DMS 273 treated with DMSO at 0.1 percent for 48 hours (cell line): ENCODE results near the gene ARL4A.
"Not testable (repeated sequence)": the region's sequence is repeated elsewhere in the genome, so short reads cannot be mapped to it uniquely, and the experiment has no call there.

Experiments used
- DNase-seq: peaks from one replicate; lab custom pipeline; 2025; lab: John Stamatoyannopoulos, UW

ARL4A gene

DNA sequence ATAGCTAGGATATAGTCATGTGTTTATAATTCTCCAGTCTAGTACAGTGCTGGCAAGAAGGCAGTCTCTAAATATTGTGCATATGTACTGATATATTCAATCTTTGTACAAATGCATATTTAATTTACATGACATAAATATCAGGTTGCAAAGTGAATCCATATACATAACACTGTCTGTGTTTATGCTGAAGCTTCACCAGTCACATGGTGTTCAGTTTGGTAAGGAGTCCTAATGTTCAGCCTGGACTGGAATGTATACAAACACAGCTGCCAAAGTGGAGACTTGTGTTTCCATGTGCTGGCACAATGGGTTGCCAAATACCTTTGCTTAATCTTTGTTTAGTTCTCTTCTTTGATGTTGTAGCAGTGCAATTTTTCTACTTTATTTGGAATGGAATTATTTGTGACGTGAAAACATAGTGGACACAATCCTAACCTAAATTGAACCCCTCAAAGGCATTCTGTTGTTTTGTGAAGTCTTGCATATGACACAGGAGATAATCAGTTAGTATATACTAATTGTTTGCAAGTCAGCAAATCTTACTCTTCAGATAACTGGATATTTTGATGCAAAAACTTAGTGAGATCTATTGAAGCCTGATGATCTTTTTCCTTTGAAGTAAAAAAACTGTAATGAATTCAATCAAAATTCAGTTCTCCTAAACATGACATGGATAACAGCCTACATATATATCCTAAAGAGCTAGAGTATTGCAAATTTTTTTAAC is 17.3 kb upstream of the ARL4A start:
- DNase-seq = no peak

DNA sequence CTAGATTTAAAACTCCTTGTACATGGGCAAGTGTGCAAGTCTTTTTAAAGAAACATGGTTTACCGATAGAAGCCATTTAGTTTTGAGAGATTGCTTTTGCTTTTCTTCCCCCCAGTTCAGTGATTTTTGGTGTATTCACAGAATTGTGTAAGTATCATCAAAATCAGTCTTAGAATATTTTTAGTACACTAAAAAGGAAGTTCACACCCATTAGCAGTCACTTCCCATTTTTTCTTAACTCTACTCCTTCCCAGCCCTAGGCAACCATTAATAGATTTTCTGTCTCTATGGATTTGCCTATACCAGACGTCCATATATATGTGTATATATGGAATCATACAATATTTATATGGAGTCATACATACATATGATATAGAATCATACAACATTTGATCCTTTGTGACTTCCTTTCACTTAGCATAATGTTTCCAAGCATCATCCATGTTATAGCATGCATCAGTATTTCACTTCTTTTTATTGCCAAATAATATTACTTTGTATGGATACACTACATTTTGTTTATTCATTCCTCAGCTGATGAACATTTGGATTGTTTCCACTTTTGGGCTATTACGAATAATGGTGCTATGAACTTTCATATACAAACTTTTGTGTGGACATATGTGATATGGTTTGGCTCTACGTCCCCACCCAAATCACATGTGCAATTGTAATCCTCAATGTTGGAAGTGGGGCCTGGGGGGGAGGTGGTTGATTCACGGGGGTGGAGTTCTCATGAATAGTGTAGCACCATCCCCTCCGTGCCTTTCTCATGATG is 16.5 kb upstream of the ARL4A start:
- DNase-seq = no peak

DNA sequence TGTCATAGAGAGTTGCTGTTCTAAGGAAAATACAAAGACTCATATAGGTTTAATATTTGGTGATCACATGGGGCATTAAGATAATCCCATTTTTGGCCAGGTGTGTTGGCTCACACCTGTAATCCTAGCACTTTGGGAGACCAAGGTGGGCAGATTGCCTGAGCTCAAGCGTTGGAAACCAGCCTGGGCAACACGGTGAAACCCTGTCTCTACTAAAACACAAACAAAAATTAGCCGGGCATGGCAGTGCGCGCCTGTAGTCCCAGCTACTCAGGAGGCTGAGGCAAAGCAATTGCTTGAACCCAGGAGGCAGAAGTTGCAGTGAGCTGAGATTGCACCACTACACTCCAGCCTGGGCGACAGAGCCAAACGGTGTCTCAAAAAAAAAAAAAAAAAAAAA is 14.0 kb upstream of the ARL4A start:
- DNase-seq = not testable (repeated sequence)

DNA sequence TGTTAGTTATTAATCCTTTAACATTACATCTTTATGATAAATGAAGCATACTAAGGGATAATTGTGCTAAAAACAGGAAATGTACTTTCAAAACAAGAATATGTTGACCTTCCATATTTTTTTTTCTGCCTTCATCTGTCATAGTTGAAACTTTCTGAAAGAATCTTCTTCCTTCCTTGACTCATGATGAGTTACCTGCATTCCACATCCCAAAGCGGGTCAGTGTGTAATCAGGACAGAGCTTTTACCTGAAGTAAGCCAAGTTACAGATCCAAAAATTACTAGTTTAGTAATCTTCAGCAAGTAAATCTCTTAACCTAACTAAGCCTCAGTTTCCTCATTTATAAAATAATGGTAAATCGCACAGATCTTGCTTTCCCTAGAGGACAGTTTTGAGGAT is 13.4 kb upstream of the ARL4A start:
- DNase-seq = no peak

DNA sequence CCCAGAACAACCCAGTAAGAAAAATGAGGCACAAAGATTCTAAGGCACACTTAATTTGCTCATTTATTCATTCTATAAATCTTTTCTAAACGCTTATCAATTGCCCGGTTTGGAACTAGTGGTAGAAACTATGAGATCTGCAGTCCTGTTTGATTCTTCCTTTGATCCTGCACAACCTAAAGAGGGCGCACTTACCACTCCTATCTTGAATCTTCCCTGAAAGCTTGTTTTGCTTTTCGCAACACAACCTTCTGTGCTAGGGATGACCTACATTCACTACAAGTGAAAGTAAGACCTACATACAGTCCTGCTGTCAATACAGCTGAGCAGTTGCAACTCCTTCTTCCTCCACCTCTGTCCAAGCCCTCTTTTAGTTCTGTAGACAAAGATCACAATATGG is 12.6 kb upstream of the ARL4A start:
- DNase-seq = no peak

DNA sequence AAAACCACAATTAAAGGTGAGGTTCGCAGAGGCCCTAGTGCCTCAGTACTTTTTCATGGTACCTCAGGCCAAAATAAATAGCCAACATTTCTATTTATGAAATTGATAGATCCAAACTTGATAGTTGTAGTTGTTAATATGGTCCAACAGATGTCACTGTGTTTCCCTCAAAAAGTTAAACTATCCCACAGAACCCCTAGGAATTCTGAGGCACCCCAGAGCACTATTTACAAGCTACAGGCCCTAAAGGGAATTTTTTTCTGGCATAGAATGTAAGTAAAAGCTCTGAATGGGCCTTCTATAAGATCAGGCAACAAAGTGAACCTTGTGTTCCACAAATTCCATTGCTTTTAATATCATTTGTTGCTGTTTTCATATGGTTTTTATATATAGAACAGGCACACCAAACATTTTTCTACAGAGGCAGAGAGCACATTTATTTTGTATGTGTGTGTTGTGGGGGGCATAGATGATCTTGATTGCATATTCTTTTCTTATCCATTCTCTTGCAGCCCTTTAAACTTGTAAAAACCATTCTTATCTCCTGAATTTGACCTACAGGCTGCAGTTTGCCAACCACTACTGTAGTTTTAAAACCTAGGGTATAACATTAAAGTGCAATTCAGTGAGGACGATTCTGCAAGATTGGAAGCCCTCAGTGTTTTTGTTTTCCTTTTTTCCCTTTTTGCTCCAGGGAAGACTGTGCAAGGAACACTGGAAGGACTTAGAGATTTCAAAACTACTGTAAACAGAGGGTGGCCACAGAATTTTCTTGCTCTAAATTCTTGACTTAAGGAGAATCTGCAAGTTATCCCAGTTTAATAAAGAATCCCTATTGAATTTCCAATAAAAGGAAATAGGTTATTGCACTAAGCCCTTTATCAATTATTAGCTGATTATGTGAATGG is 3.5 kb upstream of the ARL4A start:
- DNase-seq = no peak

DNA sequence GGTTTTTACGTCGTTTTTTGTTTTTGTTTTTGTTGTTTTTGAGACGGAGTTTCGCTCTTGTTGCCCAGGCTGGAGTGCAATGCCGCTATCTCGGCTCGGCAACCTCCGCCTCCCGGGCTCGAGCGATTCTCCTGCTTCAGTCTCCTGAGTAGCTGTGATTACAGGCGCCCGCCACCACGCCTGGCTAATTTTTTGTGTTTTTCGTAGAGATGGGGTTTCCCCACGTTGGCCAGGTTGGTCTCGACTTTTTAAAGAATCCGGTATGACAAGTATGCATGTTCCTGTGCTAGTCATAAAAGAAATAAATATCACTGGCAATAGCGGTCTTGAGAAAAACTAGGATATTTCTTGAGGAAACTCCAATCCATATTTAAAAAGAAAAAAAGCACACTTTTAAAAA is 2.7 kb upstream of the ARL4A start:
- no peak for DNase-seq

DNA sequence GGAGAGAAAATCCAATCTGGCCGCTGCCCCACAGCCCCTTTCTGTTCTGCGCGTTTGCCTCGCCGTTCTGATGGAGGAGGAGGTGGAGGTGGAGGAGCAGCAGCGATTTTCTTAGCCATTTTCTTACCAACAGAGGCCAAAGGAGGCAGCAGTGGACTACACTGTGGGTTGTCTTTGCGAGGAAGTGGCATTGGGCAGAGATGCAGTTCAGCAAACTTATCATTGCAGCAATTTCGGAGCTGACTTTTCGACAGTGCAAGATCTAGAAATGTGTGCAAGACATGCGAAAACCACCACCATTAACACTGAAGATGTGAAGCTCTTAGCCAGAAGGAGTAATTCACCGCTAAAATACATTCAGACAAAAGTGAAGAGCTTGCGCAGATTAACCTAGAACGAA is 1.9 kb upstream of the ARL4A start:
- no peak for DNase-seq

DNA sequence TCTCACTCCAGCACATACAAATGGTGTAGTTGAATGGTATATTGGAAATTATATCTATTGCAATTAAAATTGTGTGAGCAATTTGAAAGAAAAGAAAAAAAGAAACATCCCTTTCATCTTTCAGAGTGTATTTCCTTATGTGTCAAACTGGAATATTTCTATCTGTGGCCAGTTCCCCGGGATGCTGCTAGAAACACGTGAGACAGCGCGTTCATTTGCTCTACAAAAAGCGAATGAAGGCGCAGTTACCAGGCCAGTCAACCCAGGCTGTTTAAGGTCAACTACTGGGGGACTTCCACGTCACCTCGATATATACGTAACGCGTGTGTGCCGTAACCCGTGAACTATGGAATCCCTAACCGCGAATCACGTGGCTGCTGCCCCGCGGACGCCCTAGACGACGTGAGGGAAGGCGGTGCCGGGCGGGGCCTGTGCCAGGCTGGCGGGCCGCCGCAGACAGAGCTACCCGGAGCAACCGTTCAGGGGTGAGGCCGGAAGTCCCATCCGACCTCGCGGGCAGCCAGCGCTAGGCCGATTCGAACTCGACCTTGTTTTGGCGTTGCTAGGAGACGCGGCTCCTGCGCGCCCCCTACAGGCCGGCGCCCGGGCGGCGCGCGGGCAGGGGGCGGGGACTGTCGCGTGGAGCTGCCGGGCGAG is 1.1 kb upstream of the ARL4A start:
- DNase-seq = peak; percentile 85

DNA sequence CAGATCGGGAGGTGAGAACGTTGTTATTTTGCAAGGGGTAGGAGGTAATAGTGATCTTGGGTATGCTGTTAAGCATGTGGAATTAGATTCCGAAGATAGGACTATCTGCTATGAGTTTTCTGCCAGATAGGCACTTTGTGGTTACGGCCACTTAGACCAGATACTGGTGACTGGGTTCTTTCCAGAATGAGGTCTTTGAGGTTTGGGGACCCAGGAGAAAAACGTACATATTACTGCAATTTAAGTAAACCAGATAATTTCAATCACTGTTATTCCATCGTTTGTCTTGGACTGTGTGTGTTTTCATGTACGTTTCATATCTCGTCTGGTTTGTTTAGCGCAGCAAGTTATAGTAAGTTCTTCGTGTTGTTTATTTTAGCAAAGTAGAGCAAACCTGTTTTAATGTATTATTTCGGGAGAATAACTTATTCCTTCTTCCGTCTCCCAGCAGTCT is 312 bp downstream of the ARL4A start:
- no peak for DNase-seq

DNA sequence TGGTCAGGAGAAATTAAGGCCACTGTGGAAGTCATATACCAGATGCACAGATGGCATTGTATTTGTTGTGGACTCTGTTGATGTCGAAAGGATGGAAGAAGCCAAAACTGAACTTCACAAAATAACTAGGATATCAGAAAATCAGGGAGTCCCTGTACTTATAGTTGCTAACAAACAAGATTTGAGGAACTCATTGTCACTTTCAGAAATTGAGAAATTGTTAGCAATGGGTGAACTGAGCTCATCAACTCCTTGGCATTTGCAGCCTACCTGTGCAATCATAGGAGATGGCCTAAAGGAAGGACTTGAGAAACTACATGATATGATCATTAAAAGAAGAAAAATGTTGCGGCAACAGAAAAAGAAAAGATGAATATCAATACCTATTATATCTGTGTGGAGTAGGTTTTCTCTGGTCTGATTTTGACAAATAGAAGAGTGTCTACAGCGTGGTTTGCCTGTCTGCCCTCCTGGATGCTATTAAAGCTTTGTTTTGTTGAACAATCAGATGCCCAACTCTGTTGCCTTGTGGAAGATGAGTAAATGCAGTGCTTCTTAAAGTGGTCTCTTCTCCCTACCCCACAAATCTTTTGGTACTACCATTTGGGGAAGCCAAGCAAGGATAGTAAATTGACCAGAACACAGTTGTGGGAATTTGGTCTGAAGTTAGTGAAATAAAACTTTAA is 1.2 kb downstream of the ARL4A start:
- DNase-seq = not testable (repeated sequence)

DNA sequence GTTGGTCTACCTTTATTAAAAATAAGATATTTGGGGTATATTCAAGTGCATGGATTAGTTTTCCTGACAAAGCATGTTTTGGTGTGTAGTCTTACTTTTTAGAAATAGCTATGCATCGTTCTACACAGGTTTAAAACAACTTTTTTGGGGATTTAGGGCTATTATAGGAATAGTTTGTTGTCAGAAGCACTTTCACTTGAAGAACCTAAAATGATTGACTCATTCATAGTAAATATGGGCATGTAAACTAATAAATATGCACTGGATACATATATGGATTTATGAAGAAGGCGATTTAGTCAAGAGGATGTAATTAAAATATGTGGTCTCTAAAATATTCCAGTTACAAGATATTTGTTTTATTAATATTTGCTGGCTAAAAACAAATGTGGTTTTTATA is 2.0 kb downstream of the ARL4A start:
- no peak for DNase-seq

DNA sequence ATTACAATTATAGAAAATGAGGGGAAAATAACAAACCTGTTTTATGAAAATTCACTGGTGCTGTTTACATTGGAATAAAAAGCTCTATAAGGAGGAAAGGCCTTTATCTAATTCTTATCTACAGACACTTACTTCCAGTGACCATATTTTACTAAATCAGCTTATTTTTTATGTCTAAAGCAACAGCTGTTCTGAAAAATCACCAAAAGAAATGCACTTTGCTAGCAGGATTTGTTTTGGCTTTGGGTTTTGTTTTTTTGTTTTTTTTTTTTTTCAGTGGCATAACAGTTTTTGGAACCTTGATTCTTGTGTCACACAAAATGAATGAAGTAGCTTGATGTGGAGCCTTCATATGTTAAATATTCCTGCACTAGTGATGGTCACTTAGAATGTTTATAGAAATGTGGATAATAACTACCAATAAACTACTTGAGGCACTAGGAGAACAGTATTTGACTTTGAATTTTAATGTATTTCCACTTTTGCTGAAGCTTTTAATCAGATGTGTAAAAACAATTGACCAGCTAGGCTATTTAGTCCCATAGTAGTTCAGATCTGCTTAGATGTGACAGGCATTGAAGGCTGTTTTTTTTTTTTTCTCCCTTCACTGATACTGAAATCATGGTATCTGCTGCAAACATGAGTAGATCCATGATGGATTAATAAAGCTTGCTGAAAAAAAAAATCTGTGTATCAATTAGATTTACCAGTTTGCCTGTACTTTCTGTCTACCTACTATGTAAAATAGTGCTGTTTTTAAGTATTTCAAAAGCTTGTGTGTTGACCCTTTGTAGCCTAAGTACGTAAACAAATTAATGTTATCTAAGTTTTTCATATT is 2.8 kb downstream of the ARL4A start:
- no peak for DNase-seq

DNA sequence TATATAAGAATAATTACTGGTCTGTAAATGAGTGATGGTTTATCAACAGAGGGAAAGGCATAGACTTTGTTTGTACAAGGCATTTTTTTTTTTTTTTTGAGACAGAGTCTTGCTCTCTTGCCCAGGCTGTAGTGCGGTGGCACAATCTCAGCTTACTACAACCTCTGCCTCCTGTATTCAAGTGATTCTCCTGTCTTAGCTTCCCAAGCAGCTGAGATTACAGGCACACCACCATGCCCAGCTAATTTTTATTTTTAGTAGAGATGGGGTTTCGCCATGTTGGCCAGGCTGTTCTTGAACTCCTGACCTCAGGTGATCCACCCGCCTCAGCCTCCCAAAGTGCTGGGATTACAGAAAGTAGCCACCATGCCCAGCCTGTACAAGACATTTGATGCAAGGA is 4.0 kb downstream of the ARL4A start:
- DNase-seq = not testable (repeated sequence)

DNA sequence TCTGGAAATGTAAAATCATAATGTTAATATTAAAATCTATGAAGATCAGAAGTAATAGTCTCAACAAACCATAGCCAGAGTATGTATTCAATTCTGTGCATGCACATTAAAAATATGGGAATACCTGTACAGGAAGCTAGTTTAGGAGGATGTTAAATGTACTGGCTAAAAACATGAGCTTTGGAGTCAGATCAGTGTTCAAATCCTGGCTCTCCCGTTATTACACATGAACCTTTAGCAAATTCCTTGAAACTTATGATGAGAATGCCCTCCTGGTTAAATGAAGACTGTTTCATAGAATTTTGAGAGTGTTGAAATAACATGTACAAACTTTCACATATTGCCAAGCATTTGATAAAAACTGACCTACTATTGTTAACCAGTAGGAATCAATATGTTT is 4.6 kb downstream of the ARL4A start:
- DNase-seq = no peak

DNA sequence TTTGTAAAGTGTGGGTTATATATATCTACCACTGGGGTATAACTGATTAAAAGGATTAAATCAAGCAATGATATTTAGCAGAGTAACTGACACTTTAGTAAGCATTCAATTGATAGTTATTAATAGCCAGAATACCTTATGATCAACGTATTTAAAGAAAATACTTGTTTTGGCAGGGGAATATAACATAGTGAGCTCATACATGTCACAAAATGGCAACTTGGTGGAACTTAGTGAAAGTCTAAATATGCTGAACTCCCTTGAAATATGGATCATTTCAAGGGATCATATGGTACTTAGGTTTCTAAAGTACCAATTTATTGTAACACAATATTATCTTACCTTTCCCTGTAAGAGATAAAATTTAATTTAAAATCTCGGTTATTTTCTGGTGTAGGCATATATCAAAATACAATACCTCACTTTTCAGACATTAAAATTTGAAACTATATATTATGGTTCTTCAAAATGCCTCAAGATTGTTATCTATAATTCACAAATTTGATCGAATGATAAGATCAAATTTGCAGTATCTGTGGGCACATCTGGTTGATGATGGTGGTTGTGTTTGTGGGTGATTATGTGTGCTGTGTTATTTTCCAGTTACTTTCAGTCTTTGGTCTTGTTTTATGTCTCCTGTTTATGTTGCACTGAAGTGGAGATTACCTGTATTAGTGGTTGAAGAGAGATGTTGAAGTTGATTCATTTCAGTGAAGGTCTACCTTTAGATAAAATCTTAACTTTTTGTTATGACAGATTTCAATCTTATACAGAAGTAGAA is 5.2 kb downstream of the ARL4A start:
- DNase-seq = no peak

DNA sequence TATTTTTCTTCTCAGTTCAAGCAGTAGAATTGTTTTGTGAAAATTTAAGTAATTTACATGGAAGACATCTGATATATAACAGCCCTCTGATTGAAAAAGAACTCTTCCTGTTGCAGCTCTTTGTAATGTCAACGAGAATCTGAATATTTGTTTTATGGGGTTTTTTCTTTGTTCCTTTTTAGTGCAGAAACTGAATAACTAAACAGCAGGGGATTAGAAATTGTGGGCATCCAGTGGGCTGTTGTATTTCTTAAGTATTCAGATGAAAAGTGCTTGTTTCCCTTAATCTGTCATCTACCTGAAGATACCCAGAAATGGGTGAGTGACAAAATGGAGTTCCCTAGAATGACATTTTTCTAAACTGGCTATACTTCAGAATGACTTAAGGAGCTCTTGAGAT is 7.4 kb downstream of the ARL4A start:
- no peak for DNase-seq

DNA sequence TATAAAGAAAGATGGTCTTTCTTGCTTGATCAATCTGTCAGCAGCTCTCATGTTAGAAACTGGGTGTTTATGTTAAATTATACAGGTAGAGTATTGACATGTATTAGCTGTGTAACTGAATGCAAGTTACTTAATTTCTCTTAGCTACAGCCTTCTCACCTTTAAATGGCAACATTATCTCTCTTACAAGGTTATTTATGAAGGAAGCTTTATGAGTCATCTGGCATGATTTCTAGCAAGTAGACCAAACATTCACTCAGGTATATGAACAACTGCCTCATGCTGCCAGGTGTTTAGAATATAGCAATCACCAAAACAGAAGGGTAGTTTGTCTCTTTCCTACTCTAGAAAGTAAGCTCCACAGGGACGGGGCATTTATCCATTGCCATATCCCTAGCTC is 8.5 kb downstream of the ARL4A start:
- DNase-seq = no peak

DNA sequence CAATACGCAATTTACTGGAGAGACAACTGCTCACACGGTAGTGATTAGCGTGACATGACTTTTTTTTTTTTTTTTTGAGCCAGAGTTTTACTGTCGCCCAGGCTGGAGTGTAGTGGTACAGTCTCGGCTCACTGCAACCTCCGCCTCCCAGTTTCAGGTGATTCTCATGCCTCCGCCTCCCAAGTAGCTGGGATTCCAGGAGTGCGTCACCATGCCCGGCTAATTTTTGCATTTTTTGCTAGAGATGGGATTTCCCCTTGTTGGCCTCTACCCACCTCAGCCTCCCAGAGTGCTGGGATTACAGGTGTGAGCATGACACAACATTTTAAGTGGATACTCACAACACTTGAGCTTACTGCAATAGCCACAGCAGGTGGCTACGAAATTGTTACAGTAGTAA is 11.9 kb downstream of the ARL4A start:
- no peak for DNase-seq

DNA sequence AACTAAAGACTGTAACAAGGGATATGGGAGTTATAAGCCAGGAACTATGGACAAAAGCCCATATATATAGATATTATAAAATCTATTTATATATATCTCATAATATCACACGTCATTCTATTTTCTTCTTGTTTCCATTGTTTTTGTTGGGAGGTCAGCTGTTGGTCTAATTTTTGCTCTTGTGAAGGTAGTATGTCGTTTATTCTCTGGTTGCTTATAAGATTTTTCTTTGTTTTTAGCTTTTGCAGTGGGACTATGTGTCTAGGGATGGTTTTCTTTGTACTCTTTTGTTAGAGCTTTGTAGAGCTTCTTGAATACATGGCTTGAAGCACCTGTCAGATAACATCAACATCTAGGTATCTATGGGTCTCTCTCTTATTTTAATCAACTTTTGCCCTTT is 14.0 kb downstream of the ARL4A start:
- DNase-seq = no peak
